K562 (cell line): ENCODE results near the gene GNPTAB. TPM values are rescaled to one million over a fixed set of nuclear protein-coding genes. Genes with fewer than 3 reads are reported as not detected.
A peak's percentile ranks its signal among the peaks of the same experiment; 100 is the strongest.

Experiments used
- ATAC-seq: fragments of 200-7000 bp; cut with Tn5 transposase; 3 replicates; pipeline ENCODE4 v1.9.1; 2020; ENCODE audit warnings: moderate library complexity
- BruUV-seq: library from RNA; stranded (reverse); fragments of 400-500 nt; replicated peaks from 2 replicates; lab custom pipeline; 2021; lab: Mats Ljungman, UMichigan
- CTCF ChIA-PET: fragments of 300-600 bp; formaldehyde crosslinking; extraction: SDS; loops from one replicate; lab custom pipeline; 2021; ENCODE audit warnings: low intra/inter-chr PET ratio; lab: Yijun Ruan, JAX
- POLR2A ChIA-PET: fragments of 300-600, 350-650 bp; sonication (Branson Sonifier 250); formaldehyde crosslinking; extraction: SDS; loops from one replicate; lab custom pipeline; 2021; ENCODE audit warnings: antibody characterized with exemption, inconsistent platforms; lab: Yijun Ruan, JAX
- DNase-seq, 4 experiments: peaks; one replicate each; pipeline versions ENCODE4 v3.0.0 to v3.0.0-alpha.2; 2011 to 2018; ENCODE audit warnings: low spot score in 3 of 4, mixed read lengths in 3 of 4; ENCODE audit errors: extremely low read depth in 1 of 4
- FAIRE-seq: peaks from 2 replicates; lab custom pipeline; 2011; peaks lifted over from hg19 to GRCh38; lab: Jason Lieb, UNC
- H2AFZ ChIP-seq: 2 replicates; pipeline ENCODE4 v1.6.0; 2011; ENCODE audit warnings: low read depth, low read length, control low read depth, inconsistent platforms
- H3K27ac ChIP-seq: fragments of 200-600 bp; 3 replicates; pipeline ENCODE4 v1.8.0; 2011; ENCODE audit warnings: low read depth, mild to moderate bottlenecking, control low read depth, inconsistent platforms, low read length, moderate library complexity, mixed read lengths; ENCODE audit errors: extremely low read depth
- H3K27me3 ChIP-seq, 2 experiments: fragments of 300-600 bp in 1 of 2; 2 replicates in 1 of 2; 3 replicates in 1 of 2; pipeline versions ENCODE4 v1.6.0 to v1.8.0; 2011; ENCODE audit warnings: inconsistent platforms in 2 of 2, low read length in 2 of 2, mild to moderate bottlenecking in 1 of 2, mixed read lengths in 1 of 2, moderate library complexity in 1 of 2; ENCODE audit not compliant: control insufficient read depth in 2 of 2, insufficient read depth in 2 of 2
- H3K36me3 ChIP-seq: fragments of 300-600 bp; 3 replicates; pipeline ENCODE4 v1.8.0; 2011; ENCODE audit warnings: mild to moderate bottlenecking, low read length, inconsistent platforms; ENCODE audit not compliant: control insufficient read depth, insufficient read depth
- H3K4me1 ChIP-seq, 2 experiments: fragments of 200-600 bp in 1 of 2; replicated peaks in 1 of 2; 2 replicates in 1 of 2; 3 replicates in 1 of 2; pipeline versions ENCODE4 v1.5.1 to v1.8.0; 2011; ENCODE audit warnings: inconsistent platforms in 2 of 2, low read length in 2 of 2, mild to moderate bottlenecking in 1 of 2, mixed read lengths in 1 of 2, moderate library complexity in 1 of 2; ENCODE audit not compliant: control insufficient read depth in 2 of 2, insufficient read depth in 2 of 2
- H3K4me2 ChIP-seq: 2 replicates; pipeline ENCODE4 v1.6.1; 2011; ENCODE audit warnings: low read length, control low read depth, inconsistent platforms, mixed read lengths; ENCODE audit not compliant: insufficient read depth
- H3K4me3 ChIP-seq: fragments of 200-600 bp; sonication (generic), shearing (Covaris generic); 2 replicates; pipeline ENCODE4 v1.5.1; 2016; ENCODE audit warnings: control low read depth, inconsistent platforms
- H3K79me2 ChIP-seq: fragments of 200-600 bp; 3 replicates; pipeline ENCODE4 v1.8.0; 2011; ENCODE audit warnings: low read length, inconsistent platforms; ENCODE audit not compliant: control insufficient read depth, insufficient read depth
- H3K9ac ChIP-seq, 2 experiments: 2 replicates each; pipeline versions ENCODE4 v1.6.0 to v1.6.1; 2011; ENCODE audit warnings: low read depth in 2 of 2, low read length in 2 of 2, control low read depth in 1 of 2, inconsistent platforms in 1 of 2, mild to moderate bottlenecking in 1 of 2, mixed read lengths in 1 of 2; ENCODE audit not compliant: insufficient read depth in 1 of 2
- H3K9me1 ChIP-seq: one replicate; pipeline ENCODE4 v1.6.0; 2011; ENCODE audit warnings: inconsistent platforms, mild to moderate bottlenecking, low read length, moderate library complexity; ENCODE audit not compliant: control insufficient read depth, insufficient read depth
- H3K9me3 ChIP-seq: replicated peaks from 2 replicates; pipeline ENCODE4 v1.5.1; 2011; ENCODE audit warnings: low read depth, low read length, inconsistent platforms; ENCODE audit not compliant: control insufficient read depth, insufficient read depth
- H4K20me1 ChIP-seq: replicated peaks from 2 replicates; pipeline ENCODE4 v1.6.1; 2011; ENCODE audit warnings: low read length, inconsistent platforms, mixed read lengths; ENCODE audit not compliant: control insufficient read depth, insufficient read depth
- AFF1 ChIP-seq, 2 experiments: fragments of 450-650 bp; IDR thresholded peaks; 2 replicates each; pipeline ENCODE4 v1.6.1; 2018; ENCODE audit warnings: mild to moderate bottlenecking in 2 of 2, low read depth in 1 of 2; ENCODE audit not compliant: partially characterized antibody in 2 of 2
- HOMEZ ChIP-seq: fragments of 250-450 bp; sonication (Bioruptor Pico); IDR thresholded peaks from 2 replicates; pipeline ENCODE4 v1.4.0; 2020; ENCODE audit warnings: mild to moderate bottlenecking, moderate library complexity
- LARP7 ChIP-seq: fragments of 450-650 bp; IDR thresholded peaks from 2 replicates; pipeline ENCODE4 v1.6.1; 2016
- ZNF175 ChIP-seq: fragments of 200-800 bp; sonication (Bioruptor generic); IDR thresholded peaks from 2 replicates; pipeline ENCODE4 v1.6.1; 2016; ENCODE audit warnings: low read depth, mild to moderate bottlenecking, missing genetic modification characterization, missing compliant biosample characterization
- WGBS: fragments of 100-300 bp; shearing (Covaris generic); methylation state at CpG from one replicate; pipeline ENCODE4 v1.1.6; 2016; ENCODE audit warnings: low coverage, mixed read lengths; ENCODE audit not compliant: insufficient coverage; ENCODE audit errors: missing lambda C conversion rate; 5-methylcytosine and 5-hydroxymethylcytosine counted together
- in situ Hi-C: fragments of 300-500 bp; cut with MboI; formaldehyde crosslinking; loops from 4 replicates; pipeline ENCODE4 v1.15.0; 2018; ENCODE audit warnings: inconsistent platforms, mixed read lengths
- intact Hi-C: fragments of 100-400 bp; cut with micrococcal nuclease; formaldehyde crosslinking; loops from 2 replicates; pipeline ENCODE4 v1.14.2; 2022
- polyA plus RNA-seq, 8 experiments: library from polyadenylated mRNA; depleted of rRNA in 4 of 8; stranded (reverse) in 5 of 8; unstranded in 3 of 8; fragments of >200 nt; fragmentation: Nextera tagmentation in 2 of 8; fragmentation: Illumina TruSeq in 1 of 8; extraction: Ambion mirVana in 2 of 8; extraction: Trizol in 1 of 8; gene quantifications; 2 replicates each; pipeline versions ENCODE4 v1.2.1 to v1.2.3, GENCODE V29; 2011 to 2014; ENCODE audit warnings: inconsistent platforms in 1 of 8, missing spikeins in 1 of 8
- total RNA-seq, 7 experiments: library from RNA; depleted of rRNA in 6 of 7; stranded (reverse); fragments of >200 nt in 6 of 7; fragmentation: Illumina TruSeq in 2 of 7; extraction: Trizol in 2 of 7; gene quantifications; 2 replicates each; pipeline versions ENCODE4 v1.2.1 to v1.2.3, GENCODE V29; 2011 to 2021; ENCODE audit warnings: low replicate concordance in 1 of 7

Gene GNPTAB
- total and polyA plus RNA-seq, 9 of the 15 experiments (the other 6 are each of a cell fraction or from before 2014, with no cell fraction given): 5.9 to 23.2 (median 19.3) TPM

GRCh38 chr12:101829639-101830366, 956 bp downstream of the GNPTAB start:
- ChIA-PET POLR2A (interaction anchor here (0.7 to 7.5 kb wide), 8 partner anchors 8 to 423 kb away, joined by 3 to 41 read pairs (median 3); partner anchors contain the start of genes ARL1 and DRAM1), CTCF (interaction anchor here (0.6 to 3.1 kb wide), 3 partner anchors 10 to 416 kb away, joined by 3 to 23 read pairs (median 7); no protein-coding TSS in a partner anchor)
- H3K4me1 ChIP-seq: peaks cover 14 to 41% of the 10 kb centered on the region in 2 experiments
- H3K27me3 ChIP-seq: no peaks in the 10 kb centered on the region
- no peaks in the 10 kb centered on the region for H4K20me1 ChIP-seq
- no peaks in the 10 kb centered on the region for H3K9me1 ChIP-seq
- ATAC-seq (peak; percentile 2), DNase-seq (peak in 1 of 4 experiments; percentile 47), FAIRE-seq (peak; percentile 55)
- H3K4me3 ChIP-seq: peak overlapping the region; percentile 89
- intact Hi-C loops (loop anchor here (2.0 to 10.0 kb wide), 3 partner anchors 37 to 255 kb away; no protein-coding TSS in a partner anchor), in situ Hi-C loops (loop anchor here (5.0 kb wide), 1 partner anchor 53 kb away; no protein-coding TSS in a partner anchor)
- no TSS peak for BruUV-seq
- 2% methylated on average over 11 of the region's 11 CpGs for WGBS
- H3K36me3 ChIP-seq: peaks cover 5% of the 10 kb centered on the region; the same call in 1 of the 3 replicates
- H3K9ac ChIP-seq: peak overlapping the region; percentile 78 to 99
- H3K9me3 ChIP-seq: no peaks in the 10 kb centered on the region
- H3K79me2 ChIP-seq: peaks cover 52% of the 10 kb centered on the region
- peak overlapping the region; percentile 77 for H3K27ac ChIP-seq
- peak overlapping the region; percentile 96 for H2AFZ ChIP-seq
- peak overlapping the region; percentile 91 for H3K4me2 ChIP-seq
- TF ChIP-seq AFF1 (IDR thresholded peaks at IDR 0.05; ENCODE audit: low read depth in 1 of 2, partially characterized antibody in 2 of 2) (no peak), LARP7 (peak; percentile 23; the same call in 1 of the 2 replicates), ZNF175 (CRISPR knock-in tag) (peak; percentile 86), HOMEZ (no peak)
